ENCODE data around the gene RGMA.
"Not testable (repeated sequence)": the region's sequence is repeated elsewhere in the genome, so short reads cannot be mapped to it uniquely, and the experiment has no call there.

RGMA gene

DNA sequence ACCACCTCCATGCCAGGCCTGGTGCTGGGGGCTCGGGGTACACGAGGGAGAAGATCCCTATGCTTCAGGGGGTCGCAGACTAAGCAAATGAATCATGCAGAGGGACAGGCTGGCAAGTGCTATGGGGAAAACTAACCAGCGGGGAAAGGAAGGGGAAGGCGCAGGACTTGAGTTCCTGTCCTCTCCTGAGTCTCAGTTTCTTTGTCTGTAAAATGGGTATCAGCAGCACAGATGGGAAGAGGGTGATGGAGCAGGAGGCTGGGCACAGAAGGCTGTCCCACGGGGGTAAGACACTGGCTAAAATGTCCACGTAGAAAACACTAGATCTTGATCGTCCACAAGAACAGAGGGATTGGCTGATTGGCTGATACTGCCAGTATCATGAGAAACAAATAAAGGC lies 39.8 kb downstream of the RGMA start:
- DNase-seq (ENCODE audit: low read depth in 2 of 3, low spot score in 2 of 3): no peak

DNA sequence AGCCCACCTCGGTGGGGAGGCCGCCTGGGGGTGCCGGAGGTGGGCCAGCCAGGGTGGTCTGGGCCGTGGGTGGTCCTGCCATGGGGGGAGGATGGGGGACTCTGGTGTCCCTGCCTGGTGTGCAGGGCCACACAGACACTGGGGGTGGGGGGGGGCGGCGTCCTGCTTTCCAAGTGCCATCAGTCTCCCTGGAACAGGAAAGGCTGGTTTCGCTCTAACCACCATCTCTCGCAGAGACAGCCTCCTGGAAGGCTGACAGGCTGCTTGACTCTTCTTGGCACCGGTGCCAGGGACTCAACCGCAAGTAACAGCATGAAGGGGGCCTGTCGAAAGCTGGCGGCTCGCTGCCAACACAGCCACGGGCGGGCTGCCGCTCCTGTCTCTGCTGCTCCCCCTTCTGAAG lies 40.3 kb downstream of the RGMA start:
- no peak for DNase-seq (ENCODE audit: low read depth in 2 of 3, low spot score in 2 of 3)

DNA sequence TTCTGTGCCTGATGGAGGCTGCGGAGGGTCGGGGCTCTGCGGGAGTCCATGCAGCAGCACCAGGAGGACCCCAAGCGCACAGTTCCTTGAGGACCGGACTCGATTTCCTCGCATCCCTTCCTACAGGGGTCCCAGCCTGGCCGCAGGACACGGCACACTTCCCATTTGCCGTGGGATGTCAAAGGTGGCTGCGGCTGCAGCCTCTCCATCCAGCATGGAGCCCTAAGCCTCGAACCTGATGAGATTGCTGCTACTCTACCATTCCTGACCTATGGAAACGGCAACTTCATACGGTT lies 40.6 kb downstream of the RGMA start:
- no peak for DNase-seq (ENCODE audit: low read depth in 2 of 3, low spot score in 2 of 3)

DNA sequence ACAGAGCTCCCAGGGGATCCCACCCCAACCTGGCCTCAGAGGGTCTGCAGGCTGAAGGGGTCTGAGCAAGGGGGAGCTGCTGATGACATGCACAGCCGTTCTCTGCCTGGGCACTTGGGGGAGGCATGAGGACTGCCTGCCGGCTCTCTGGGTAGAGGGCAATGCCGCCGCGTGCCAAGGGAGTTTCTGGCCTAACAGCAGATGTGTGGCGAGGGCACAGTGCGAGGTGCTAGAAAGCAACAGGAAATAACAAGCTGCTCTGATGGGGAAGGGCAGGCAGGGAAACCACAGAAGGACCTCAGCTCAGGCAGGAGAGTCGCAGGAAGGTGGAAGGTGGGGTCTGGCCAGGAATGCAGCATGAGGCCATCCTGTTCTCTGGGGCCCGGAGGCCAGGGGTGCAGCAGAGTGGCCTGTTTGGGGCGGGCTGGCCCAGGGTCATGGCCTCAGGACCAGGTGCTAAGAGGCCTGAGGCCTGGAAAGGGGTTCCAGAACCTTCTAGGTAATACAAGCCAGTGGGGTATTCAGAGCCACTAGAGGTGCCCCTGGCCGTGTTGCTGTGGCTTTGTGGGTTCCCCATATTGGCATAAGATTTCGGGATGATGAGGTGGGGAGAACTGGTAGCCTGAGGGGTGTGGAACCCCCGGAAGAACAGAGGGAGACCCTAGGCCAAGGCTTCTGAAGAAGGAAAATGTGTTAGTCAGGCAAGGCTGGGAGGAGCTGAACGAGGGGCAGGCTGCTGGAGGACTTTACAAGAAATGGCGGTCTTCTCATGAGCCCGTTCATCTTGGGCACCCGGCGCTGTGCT lies 41.2 kb downstream of the RGMA start:
- DNase-seq (ENCODE audit: low read depth in 2 of 3, low spot score in 2 of 3): no peak

DNA sequence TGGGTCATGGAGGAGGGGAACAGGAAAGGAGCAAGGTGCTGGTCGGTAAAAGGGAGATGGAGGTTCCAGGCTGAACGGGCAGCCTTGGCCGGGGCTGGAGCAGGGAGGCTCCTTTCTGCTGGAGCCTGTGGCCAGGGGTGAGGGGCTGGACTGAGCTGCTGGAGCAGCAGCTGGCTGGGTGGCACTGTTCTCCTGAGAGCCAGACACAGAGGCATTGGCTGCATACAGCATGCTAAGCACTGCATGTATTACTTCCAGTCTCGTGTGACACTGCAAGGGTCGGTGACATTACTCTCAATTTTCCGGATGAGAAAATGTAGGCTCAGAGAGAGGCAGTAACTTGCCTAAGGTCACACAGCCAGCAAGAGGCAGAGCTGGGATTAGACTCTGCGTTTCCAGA lies 42.3 kb downstream of the RGMA start:
- DNase-seq (ENCODE audit: low read depth in 2 of 3, low spot score in 2 of 3): no peak

DNA sequence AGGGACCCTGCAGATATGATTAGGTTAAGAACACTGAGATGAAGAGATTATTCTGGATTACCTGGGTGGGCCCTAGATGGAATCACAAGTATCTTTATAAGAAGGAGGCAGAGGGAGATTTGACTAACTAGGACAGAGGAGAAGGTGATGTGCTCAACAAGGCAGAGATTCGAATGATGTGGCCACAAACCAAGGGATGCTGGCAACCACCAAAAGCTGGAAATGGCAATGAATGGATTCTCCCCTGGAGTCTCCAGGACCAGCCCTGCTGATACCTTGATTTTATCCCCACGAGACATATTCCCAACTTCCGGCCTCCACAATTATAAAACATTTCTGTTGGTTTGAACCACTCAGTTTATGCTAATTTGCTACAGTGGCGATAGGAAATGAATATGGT lies 42.9 kb downstream of the RGMA start:
- DNase-seq (ENCODE audit: low read depth in 2 of 3, low spot score in 2 of 3): no peak

DNA sequence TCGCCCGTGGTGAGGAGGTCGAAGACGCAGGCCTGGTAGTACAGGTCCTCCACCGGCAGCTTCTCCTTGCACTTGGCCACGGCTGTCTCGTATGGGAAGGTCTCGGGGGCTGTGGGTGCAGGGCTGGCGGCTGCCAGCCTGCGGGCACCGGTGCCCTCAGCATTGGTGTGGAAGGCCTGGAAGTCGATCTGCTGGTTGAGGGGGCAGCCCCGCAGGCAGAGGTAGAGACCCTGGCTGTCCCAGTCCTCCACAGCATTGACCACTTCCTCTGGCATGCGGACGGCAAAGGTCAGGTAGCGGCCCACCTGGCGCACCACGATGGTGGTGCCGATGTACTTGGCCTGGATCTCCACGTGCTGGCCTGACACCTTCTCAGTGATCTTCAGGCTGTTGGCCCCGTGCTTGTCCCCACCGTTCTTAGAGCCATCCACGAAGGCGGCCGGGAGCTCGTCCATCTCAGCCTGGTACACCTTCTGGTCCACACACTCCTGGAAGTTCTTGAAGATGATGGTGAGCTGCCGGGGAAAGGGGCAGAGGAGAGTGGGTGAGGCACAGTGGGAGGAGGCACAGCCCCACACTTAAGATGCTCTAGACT lies 43.7 kb downstream of the RGMA start:
- DNase-seq (ENCODE audit: low read depth in 2 of 3, low spot score in 2 of 3): no peak

DNA sequence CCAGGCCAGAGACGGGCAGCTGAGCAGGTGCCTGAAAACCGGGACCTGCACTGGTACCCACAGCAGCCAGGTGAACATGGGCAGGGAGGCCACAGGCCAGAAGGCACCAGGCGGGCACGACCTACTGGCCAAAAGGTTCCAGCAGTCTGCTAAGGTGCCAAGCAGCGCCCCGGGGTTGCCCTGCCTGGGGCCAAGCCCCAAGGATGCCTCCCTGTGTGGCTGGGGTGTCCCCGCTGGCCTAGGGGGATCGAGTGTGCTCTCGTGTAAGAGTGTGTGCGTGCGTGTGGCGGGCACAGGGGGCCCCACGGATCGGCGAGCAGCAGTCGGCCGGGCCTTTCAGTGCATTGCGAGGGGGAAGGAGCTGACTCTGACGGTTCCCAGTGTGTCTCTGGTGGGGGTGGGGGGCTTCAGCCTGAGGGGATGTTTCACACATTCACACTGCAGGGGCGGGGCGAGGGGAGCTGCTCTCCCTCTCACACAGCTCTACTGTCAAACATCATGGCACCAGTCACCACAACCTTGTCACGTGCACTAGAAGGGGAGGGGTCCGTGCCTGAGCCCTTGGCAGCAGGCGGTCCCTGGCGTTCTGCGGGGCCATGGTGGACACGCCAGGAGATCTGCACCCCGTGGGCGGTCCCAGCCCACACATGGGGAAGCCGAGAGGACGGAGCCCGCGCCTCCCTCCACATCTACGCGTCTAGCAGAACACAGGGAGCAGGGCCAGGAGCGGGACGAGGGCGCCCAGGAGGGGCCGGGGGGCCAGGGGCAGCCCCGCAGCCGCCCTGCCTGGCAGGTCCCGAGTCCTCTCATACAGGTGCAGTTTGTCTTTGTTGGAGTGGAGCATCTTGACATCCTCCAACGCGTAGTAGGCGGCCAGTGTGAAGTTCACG lies 44.5 kb downstream of the RGMA start:
- DNase-seq (ENCODE audit: low read depth in 2 of 3, low spot score in 2 of 3): no peak

DNA sequence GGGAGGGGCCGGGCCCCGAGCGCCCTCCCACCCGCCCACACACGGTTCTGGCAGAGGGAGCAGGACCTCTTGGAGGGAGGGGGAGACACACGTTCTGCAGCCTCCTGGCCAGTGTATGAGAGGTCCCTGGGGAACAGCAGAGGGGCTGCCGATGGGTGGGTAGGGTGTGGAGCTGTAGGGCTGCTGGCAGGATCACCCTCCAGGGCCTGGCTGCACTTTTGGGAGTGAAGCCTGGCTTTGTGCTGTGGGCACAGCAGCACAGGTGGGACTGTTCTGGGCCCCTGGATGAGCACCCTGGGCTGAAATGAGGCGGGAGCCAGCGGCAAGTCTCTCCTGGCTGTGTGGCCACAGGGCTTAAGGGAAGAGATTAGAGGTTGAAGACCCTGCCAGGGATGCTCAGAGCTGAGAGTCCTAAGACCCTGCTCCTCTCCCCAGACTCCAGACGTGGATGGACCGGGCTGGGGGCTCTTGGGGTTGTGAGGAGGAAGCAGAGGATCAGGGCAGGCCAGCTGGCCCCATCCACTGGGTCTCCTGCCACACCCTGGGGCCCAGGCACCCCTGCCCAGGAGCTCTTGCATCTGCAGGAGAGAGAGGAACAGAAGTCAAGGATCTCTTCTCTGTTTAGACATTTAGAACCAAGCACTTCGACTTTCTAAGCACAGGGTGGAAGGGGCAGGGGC lies 45.2 kb downstream of the RGMA start:
- DNase-seq (ENCODE audit: low read depth in 2 of 3, low spot score in 2 of 3): no peak

DNA sequence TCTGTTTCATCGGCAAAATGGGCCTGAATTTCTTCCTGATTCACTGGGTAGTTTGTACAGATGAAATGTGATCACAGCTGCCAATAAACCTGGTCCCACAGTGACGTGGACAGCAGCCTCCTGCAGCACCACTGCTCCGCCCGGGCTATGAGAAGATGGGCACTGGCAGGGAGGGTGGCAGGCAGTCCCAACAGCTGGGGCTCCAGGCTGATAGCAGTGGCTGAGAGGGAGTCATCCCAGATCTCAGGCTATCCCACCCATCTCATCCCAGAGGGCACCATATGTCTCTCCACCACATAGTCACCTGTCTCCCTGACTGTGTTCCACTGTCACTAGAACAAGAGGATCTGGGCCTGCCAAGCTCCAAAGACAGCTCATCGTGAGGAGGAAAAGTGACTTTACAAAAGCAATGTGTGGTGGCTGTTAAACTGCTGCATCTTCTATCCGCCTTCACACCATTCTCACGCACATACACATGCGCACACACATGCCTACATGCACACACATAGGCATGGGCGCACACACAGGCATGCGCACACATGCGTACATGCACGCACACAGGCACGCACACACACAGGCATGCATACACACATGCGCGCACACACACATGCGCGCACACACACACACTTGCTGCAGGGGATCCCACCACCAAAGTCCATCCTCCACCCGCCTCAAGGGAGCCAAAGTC lies 46.2 kb downstream of the RGMA start:
- DNase-seq (ENCODE audit: low read depth in 2 of 3, low spot score in 2 of 3): no peak

DNA sequence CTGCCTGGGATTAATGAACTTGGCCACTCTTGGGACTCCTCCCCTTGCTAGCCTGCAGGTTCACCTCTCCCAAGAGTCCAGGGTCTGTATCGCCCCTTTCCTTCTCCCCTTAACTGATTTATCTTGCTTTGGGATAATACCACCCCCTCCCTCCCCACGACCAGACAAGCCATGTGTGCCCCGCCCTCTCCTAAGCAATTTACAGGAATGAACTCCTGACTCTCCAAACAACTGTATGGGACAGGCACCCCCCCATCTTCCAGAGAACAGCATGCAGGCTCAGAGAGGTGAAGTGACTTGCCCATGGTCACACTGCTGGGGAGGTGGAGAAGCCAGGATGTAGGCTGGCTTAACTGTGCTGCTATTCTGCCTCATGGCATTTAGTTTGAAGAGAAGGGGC lies 46.8 kb downstream of the RGMA start:
- DNase-seq (ENCODE audit: low read depth in 2 of 3, low spot score in 2 of 3): no peak

DNA sequence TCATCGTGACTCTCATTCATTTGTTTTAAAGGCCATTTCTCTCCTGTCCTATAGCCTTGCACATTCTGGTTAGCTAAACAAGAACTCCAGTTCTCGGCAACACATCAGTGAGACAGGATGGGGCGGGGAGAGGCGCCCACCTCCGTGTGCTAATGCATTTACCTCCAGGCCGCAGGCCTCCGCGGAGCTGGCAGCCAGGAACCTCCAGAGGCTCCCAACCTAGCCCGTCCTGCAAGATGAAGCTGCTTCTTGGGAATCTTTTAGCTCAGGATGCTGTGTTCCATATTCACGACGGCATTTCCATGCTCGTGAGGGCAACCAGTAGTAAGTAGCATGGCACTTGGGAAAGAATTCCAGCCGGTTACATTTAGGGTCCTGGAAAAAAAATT lies 47.9 kb downstream of the RGMA start:
- DNase-seq (ENCODE audit: low read depth in 2 of 3, low spot score in 2 of 3): no peak

DNA sequence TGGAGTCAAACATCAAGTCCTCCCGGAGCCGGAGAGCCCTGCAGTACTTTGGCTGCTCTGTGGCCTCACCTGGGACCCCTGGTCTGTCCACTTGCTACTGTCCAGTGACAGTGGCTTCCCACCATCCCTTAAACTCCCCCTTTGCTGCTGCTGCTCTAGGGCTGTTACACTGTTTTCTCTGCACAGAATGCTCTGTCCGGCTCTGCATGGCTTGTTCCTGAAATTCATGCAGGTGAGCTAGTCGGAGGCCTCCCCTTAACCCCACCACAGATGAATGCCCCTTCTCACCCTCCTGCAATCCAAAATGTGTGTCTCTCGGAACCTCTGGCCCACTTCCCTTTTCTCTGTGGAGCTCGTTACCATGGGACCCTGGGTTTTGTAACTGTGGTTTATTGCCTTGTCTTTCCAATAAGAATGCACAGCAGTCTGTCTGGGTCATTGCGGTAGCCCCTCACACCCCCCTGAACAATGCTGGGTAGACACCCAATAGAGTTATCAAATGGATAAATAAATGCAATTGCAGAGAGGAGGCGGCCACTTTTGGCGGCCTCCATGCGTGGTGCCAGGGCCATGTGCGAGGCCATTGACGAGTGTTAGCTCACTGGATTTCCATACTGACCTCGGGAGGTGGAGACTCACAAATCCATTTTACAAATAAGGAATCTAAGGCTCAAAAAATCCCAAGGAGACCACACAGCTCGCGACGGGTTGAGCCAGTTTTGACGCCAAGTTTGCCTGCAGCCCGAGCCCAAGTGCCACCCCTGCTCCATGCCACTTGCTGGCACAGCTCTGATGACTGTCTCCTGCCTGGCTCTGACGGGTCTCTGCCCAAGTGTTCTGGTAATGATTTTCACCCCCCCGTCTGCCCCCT lies 48.5 kb downstream of the RGMA start:
- DNase-seq (ENCODE audit: low read depth in 2 of 3, low spot score in 2 of 3): no peak

DNA sequence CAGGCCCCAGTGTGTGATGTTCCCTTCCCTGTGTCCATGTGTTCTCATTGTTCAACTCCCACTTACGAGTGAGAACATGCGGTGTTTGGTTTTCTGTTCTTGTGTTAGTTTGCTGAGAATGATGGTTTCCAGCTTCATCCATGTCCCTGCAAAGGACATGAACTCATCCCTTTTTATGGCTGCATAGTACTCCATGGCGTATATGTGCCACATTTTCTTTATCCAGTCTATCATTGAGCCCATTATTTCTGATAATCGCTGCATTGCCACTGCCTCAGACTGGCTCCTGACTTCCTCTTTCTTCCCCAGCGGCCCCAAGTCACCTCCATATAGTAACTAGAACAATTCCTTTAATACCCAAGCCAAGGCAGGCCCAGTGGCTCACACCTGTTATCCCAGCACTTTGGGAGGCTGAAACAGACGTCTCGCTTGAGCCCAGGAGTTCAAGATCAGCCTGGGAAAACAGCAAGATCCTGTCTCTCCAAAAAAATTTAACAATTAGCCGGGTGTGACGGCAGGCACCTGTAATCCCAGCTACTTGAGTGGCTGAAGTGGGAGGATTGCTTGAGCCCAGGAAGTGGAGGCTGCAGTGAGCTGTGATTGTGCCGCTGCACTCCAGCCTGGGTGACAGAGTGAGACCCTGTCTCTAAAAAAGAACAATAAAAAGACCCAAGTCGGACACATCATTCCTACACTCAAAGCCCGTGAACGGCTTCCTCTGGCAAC lies 49.3 kb downstream of the RGMA start:
- DNase-seq (ENCODE audit: low read depth in 2 of 3, low spot score in 2 of 3): not testable (repeated sequence)

DNA sequence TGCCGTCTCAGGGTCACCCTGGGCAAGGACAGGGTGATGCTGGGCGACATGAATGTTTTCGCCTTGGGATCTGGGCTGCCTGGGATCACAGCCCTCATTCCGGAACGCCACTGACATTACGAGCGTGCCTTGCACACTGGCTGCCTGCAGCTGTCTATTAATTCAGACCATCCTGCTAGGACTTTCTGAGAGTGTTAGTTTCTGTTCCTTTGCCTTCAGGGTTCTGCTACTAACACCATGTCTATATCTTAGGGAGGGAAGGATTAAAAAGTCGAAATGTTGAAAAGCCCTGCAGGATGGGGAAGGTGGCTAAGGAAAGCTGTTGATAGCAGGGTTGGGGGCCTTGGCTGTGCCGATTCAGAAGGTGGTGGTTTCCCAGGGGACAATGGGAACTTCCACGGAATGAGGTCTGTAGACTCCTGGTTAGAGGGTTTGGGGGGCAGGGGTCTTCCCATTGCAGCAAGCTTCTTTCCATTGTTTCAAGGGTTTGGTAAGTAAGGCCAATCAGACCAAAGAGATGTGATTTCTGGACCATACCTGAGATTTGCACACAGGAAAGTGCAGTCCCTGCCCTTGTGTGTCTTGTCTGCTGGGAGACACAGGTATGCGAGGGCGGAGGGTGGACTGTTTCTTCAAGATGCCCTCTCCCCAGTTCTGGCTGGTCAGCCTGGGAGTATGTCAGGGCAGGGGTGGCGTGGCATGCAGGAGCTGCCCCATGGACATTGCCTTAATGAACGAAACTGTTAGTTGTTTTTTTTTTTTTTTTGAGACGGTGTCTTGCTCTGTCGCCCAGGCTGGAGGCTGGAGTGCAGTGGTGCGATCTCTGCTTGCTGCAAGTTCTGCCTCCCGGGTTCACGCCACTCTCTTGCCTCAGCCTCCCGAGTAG lies 50.9 kb downstream of the RGMA start:
- DNase-seq (ENCODE audit: low read depth in 2 of 3, low spot score in 2 of 3): no peak

DNA sequence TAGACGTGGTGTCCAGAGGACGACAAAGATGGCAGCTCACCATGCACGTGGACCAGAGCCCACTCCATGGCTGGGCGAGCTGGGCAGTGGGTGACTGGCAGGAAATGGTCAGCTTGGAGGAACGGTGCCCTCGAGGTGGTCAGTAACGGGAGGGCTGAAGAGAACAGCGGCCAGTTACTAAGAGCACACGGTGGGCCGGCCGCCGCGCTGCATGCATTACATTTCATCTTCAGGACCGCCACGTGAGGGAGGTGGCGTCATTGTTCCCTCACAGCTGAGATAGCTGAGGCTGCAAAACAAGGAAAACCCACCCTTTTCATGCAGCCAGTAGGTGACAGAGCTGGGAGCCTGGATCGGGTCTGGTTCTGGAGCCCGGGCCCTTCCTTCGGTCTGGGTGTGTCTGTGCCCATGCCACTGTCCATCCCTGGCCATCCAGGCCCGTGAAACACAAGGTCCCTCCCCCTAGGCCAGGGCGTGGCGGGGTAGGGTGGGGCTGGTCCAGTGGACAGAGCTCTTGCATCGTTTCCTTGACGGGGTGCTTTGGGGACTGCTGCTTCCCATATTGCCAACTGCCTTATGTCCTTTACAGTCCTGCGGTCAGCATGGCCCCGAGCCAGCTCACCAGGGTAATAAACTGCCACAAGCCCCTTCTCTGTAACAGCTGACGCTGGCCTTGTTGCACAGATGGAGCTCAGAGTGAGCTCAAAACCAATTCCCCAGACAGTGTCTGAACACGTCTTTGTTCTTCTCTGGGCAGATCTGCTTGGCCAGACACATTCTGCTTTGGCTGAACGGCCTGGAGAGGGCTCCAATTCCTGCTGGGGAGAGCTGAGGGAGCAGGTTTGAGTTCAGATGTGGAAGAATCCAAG lies 51.8 kb downstream of the RGMA start:
- no peak for DNase-seq (ENCODE audit: low read depth in 2 of 3, low spot score in 2 of 3)

DNA sequence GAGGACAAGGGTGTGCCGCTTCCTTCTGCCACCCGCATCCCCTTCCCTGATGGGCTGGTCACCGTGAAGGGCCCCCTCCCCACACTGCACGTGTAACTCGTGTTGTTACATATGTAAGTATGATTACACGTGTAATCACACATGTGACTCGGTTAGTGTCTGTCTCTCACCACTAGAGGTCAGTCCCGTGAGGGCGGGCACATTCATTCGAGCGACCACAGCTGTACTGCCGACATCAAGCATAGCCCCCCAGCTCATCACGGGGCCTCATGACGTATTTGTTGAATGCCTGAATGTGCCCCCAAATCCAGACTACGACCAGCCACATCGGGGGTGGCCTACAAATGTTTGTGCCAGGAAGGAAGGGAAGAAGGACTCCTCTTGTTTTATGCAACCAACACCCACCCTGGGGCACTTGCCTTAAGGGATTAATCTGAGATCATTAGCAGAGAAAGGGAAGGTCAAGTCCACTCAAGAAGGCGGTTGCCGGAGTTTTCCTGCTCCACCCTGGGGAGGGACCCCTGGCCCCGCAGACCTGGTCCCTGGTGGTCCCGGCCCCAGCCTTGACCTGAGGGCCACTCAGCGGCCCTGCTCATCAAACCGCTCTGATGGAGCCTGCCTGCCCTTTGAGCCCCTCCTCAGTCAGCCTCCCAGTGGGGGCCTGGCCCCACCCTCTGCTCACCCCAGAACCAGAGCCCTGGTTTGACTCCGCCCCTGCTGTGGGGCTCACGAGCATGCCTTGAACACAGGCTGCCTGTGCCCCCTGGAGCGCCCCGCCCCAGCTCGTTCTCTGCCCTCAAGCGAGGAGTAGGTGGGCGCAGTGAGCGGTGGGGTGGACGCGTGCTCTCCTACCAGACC lies 52.8 kb downstream of the RGMA start:
- DNase-seq (ENCODE audit: low read depth in 2 of 3, low spot score in 2 of 3): peak in 1 of 3 experiments; percentile 18
